Neuron (in vitro differentiated cells): ENCODE measurements around the gene MGAT5.

ENCODE experiments used
- H2AFZ ChIP-seq: one replicate; pipeline ENCODE4 v1.6.1; 2013; ENCODE audit warnings: low read depth, mild to moderate bottlenecking, inconsistent platforms, low read length, moderate library complexity
- H3K27me3 ChIP-seq: one replicate; pipeline ENCODE4 v1.6.1; 2013; ENCODE audit warnings: low read length; ENCODE audit not compliant: insufficient read depth
- H3K36me3 ChIP-seq: one replicate; pipeline ENCODE4 v1.6.1; 2013; ENCODE audit warnings: low read length; ENCODE audit not compliant: insufficient read depth
- H3K4me1 ChIP-seq: one replicate; pipeline ENCODE4 v1.6.1; 2013; ENCODE audit warnings: low read length; ENCODE audit not compliant: insufficient read depth
- H3K4me3 ChIP-seq: 2 replicates; pipeline ENCODE4 v1.5.1; 2013; ENCODE audit warnings: mild to moderate bottlenecking, low read length, moderate library complexity
- H3K9me3 ChIP-seq: one replicate; pipeline ENCODE4 v1.6.1; 2013; ENCODE audit warnings: low read length

MGAT5 gene

GRCh38 chr2:134368009-134368817 lies 114.3 kb downstream of the MGAT5 start:
- no peaks in the 10 kb centered on the region for H3K36me3 ChIP-seq
- no peaks in the 10 kb centered on the region for H3K27me3 ChIP-seq
- H3K9me3 ChIP-seq: no peaks in the 10 kb centered on the region
- no peak overlapping the region for H2AFZ ChIP-seq
- H3K4me3 ChIP-seq: no peak overlapping the region
- no peaks in the 10 kb centered on the region for H3K4me1 ChIP-seq

DNA sequence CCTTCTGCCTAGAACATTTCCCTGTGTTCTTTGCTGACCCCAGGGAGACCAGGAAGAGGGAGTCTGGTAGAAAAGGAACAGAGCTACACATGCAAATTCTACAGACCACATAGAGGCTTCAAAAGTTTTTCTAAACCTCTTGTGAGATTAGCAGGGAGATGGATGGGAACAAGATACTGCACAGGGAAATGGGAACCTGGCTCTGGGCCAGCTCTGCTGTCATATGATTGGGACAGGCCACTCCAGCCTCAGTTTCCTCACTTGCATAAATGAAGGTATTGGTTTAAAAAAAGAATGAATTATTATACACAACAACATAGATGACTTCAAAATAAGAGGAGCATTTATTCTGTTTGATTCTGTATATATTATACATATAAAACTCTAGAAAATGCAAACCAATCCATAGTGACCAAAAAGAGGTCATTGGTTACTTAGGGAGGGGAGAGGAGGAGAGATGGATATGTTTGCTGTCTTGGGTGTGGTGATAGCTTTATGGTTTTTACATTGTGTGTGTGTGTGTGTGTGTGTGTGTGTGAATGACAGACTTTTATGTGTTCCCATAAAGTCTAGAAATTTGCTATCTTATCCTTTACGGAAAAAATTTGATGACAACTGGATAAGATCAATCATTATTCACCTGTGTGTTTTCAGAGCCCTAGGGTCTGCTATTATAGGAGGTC lies 115.5 kb downstream of the MGAT5 start:
- Histone ChIP-seq H3K9me3 (no peaks in the 10 kb centered on the region), H3K36me3 (no peaks in the 10 kb centered on the region), H3K4me3 (no peak overlapping the region), H2AFZ (no peak overlapping the region), H3K4me1 (no peaks in the 10 kb centered on the region), H3K27me3 (no peaks in the 10 kb centered on the region)

DNA sequence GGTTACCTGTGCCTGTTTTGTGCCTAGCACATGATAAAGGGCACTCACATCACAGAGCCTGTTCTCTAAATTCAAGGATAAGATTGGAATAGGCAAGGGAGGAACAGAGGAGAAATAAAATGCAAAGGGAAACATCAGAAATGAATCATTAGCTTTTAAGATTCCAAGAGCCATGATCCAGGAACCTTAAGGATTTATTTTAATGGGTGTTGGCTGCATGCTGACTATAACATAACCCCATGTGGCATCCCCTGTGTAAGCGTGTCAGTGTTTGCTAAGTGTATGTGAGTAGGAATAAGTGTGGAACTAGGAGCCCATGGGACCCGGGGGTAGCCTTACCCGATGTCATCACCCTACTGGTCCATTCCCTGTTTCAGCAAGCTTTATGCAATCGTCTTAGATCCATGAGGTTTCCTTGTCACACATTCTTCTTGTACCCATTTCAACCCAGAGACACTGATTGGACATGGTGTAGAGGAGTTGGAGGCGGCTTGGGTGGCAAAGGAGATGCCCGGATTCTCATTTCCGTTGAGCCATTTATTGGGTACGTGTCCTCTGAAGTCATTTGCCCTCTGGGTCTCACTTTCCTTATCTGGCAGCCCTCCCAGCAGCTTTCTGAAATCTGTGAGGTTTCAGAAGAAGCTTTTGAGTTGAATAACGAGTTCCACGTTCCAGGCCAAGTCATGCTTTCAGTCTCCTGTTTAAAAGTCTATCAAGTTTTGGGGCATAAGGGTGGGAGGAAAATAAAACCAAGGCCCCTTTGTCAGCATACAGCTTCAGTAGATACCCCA lies 117.0 kb downstream of the MGAT5 start:
- Histone ChIP-seq H3K9me3 (no peaks in the 10 kb centered on the region), H3K4me3 (no peak overlapping the region), H3K27me3 (no peaks in the 10 kb centered on the region), H3K4me1 (no peaks in the 10 kb centered on the region), H3K36me3 (no peaks in the 10 kb centered on the region), H2AFZ (no peak overlapping the region)

DNA sequence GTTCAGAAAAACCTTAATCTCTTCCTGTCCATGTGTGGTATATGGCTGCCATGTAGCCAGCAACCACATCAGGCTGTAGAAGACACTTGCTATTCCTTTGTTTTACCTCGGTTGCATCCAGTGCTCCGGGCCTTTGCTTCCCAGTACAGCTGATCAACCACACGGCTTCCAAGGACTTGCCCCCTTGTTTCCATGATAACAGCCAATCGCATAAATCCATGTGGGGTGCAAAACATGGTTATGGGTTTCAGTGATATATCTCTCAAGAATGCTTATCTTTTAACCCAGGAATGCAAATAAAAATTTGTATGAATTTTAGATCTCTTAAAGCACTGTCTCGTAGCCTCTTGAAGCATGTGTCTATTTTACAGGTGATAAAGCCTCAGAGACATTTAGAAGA lies 118.3 kb downstream of the MGAT5 start:
- peaks cover 3% of the 10 kb centered on the region for H3K36me3 ChIP-seq
- H3K27me3 ChIP-seq: no peaks in the 10 kb centered on the region
- no peak overlapping the region for H3K4me3 ChIP-seq
- H2AFZ ChIP-seq: no peak overlapping the region
- no peaks in the 10 kb centered on the region for H3K9me3 ChIP-seq
- H3K4me1 ChIP-seq: no peaks in the 10 kb centered on the region

DNA sequence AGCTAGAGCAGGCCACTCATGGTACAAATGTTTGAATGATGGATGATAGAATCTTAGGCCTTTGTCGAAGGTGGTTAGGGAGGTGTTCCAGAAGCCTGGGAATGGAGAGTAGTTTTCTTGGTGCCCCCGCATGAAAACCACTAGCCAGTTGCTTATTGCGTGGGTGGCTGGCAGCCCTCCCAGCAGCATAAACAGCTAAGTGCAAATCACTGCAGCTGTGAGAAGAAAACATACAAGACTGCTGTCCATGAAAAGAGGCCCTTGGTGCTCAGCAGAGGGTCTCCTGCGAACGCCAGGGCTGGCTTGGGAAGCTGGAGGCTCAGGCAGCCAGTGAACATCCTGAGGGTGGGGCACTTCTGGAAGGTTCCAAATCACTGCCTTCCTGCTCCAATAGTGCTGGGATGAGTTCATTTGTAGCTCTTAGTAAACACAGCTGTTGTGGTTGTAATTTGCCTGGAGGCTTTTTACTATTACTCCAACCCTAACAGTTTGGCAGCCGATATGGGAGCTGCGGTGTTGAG lies 118.8 kb downstream of the MGAT5 start:
- H3K4me1 ChIP-seq: no peaks in the 10 kb centered on the region
- peaks cover 3% of the 10 kb centered on the region for H3K36me3 ChIP-seq
- no peak overlapping the region for H3K4me3 ChIP-seq
- no peak overlapping the region for H2AFZ ChIP-seq
- no peaks in the 10 kb centered on the region for H3K27me3 ChIP-seq
- no peaks in the 10 kb centered on the region for H3K9me3 ChIP-seq

DNA sequence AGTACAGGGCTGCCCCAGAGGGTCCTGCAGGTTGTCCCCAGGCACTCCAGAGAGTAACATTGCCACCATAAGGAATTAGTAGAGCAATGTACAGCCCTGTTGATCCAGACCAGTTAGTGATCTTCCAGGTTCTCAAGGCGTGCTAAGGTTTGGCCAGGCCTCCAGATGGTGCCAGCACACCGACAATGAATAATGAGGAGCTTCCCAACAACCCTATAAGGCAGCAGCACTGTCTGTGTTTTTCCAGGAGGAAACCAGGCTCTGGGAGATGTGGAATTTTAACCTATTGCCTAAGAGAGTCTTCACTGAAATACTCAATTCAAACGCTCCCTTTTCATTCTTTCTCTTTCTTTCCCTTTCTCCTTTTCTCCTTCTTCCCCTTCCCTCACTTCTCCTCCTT lies 122.1 kb downstream of the MGAT5 start:
- Histone ChIP-seq H3K4me3 (no peak overlapping the region), H3K4me1 (no peaks in the 10 kb centered on the region), H3K27me3 (no peaks in the 10 kb centered on the region), H2AFZ (no peak overlapping the region), H3K9me3 (no peaks in the 10 kb centered on the region), H3K36me3 (peaks cover 3% of the 10 kb centered on the region)

DNA sequence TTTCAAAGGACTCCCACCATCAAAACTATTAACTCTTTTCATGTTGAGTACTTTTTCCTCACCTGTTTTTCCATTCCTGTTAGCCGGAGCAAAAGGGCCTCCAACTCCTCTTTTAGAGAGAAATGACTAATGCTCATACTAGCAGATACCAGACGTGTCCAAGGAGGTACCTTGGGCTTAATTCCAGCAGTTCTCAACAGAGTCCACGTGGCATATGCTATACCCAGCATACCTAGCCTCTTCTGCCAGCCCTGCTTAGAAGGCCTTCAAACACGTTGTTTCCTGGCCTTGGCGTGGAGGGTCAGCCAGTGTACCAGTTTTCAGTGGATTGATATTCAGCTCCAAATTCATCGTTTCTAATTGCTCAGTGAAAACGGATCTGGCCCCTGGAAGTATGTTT lies 123.9 kb downstream of the MGAT5 start:
- Histone ChIP-seq H2AFZ (no peak overlapping the region), H3K4me3 (no peak overlapping the region), H3K4me1 (no peaks in the 10 kb centered on the region), H3K36me3 (peaks cover 3% of the 10 kb centered on the region), H3K27me3 (no peaks in the 10 kb centered on the region), H3K9me3 (no peaks in the 10 kb centered on the region)

- no peaks in the 10 kb centered on the region for H3K9me3 ChIP-seq
- no peaks in the 10 kb centered on the region for H3K4me1 ChIP-seq
- H3K27me3 ChIP-seq: no peaks in the 10 kb centered on the region
- H2AFZ ChIP-seq: no peak overlapping the region
- no peak overlapping the region for H3K4me3 ChIP-seq
- peaks cover 3% of the 10 kb centered on the region for H3K36me3 ChIP-seq
Observed at GRCh38 chr2:134379293-134379692, 125.4 kb downstream of the MGAT5 start.

GRCh38 chr2:134379722-134380121 lies 125.8 kb downstream of the MGAT5 start:
- H3K27me3 ChIP-seq: no peaks in the 10 kb centered on the region

GRCh38 chr2:134381141-134381540 lies 127.3 kb downstream of the MGAT5 start:
- H3K27me3 ChIP-seq: no peaks in the 10 kb centered on the region
- peaks cover 3% of the 10 kb centered on the region for H3K36me3 ChIP-seq
- no peaks in the 10 kb centered on the region for H3K4me1 ChIP-seq
- H2AFZ ChIP-seq: no peak overlapping the region
- H3K4me3 ChIP-seq: no peak overlapping the region
- no peaks in the 10 kb centered on the region for H3K9me3 ChIP-seq

More at GRCh38 chr2:134379722-134380121, 125.8 kb downstream of the MGAT5 start:
- H3K4me3 ChIP-seq: no peak overlapping the region
- H2AFZ ChIP-seq: no peak overlapping the region
- peaks cover 3% of the 10 kb centered on the region for H3K36me3 ChIP-seq
- no peaks in the 10 kb centered on the region for H3K9me3 ChIP-seq
- H3K4me1 ChIP-seq: no peaks in the 10 kb centered on the region

DNA sequence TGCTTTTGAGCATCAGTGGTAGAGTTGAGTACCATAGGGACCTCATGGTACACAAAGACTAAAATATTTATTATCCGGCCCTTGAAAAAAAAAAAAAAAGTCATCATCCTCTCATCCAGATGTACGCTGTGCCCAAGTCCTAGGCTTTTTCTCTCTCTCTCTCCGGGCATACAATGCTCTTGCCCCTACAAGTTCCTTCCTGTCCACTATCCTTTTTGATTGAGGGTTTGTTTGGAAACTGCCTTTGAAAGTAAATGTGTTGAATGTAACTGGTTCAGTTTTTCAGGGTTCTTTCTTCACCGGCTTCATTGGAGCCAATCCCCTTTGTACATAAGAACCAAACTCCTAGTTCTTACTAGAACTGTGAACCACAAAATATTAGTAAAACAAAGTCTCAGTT lies 130.3 kb downstream of the MGAT5 start:
- Histone ChIP-seq H2AFZ (no peak overlapping the region), H3K27me3 (no peaks in the 10 kb centered on the region), H3K9me3 (no peaks in the 10 kb centered on the region), H3K36me3 (no peaks in the 10 kb centered on the region), H3K4me1 (no peaks in the 10 kb centered on the region), H3K4me3 (no peak overlapping the region)

GRCh38 chr2:134385195-134385594 lies 131.3 kb downstream of the MGAT5 start:
- no peak overlapping the region for H3K4me3 ChIP-seq
- no peaks in the 10 kb centered on the region for H3K9me3 ChIP-seq
- H3K36me3 ChIP-seq: no peaks in the 10 kb centered on the region
- no peaks in the 10 kb centered on the region for H3K4me1 ChIP-seq
- no peaks in the 10 kb centered on the region for H3K27me3 ChIP-seq
- H2AFZ ChIP-seq: no peak overlapping the region

DNA sequence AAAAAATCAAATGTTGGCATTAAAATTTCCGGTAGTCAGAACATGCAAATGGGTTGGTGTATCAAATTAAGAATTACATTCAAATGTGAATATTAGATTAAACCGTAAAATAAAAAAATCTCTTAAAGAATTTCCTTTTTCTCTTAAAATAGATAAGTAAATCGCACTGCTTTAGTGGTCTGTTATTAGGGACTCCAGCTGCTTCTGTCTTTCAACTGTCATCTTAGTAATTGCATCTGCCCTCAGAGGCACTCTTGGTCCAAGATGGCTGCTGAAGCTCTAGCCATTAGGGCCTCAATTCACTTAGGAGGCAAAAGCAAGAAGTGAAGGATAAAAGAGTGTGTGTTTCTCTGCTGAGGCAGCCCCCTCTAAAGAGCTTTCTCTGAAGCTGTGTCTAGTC lies 132.4 kb downstream of the MGAT5 start:
- no peaks in the 10 kb centered on the region for H3K36me3 ChIP-seq
- H3K27me3 ChIP-seq: no peaks in the 10 kb centered on the region
- no peak overlapping the region for H3K4me3 ChIP-seq
- no peaks in the 10 kb centered on the region for H3K9me3 ChIP-seq
- no peaks in the 10 kb centered on the region for H3K4me1 ChIP-seq
- H2AFZ ChIP-seq: no peak overlapping the region
